ENCODE results near the gene PICALM.
"Not testable (repeated sequence)": the region's sequence is repeated elsewhere in the genome, so short reads cannot be mapped to it uniquely, and the experiment has no call there.

Gene PICALM

DNA sequence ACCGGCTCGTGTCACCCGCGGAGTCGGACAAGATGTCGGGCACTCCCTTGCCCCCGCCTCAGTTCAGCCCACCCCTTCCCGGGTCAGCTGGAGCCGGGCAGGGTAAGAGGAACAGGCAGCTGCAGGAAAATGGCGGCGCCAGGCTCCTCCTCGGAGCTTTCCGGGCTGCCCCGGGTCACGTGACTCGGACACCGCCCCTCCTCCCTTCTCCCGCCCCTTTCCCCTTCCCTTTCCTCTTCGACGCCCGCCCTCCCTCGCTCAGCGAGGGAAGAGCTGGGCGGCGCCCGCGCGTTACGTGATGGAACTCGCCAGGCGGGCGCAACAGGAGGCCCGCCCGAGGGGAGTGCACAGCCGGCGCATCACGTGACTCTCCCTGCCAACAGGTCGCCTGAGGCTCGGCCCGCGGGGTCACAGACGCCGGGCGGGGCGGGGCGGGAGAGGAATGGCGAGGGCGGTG lies at the start of gene PICALM:
PICALM (minus strand) TSS at position 134 of the 457 bp plus-strand sequence. CDS start 304 bp downstream, outside the sequence.
- DNase-seq = peak; percentile 99

DNA sequence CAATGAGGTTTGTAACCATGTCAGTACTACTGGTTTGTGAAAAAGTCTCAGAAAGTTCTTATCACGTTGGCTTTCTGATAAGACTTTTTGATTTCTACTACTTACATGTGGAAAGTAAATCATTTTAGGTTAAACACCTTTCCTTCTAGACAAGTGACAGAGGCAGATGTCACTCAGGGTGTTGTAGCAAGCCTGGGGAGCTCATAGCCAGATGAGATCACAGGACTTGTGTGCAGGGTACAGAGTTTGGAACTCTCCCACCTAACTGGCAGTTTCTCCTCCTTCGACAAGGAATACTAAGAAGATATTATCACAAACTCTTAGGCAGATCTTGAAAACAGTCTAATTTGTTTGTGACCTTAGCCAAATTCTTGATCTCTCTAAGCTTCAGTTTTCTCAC lies 49.4 kb upstream of the PICALM start:
- no peak for DNase-seq

GRCh38 chr11:86117712-86118063 lies 48.8 kb upstream of the PICALM start:
- DNase-seq = no peak

DNA sequence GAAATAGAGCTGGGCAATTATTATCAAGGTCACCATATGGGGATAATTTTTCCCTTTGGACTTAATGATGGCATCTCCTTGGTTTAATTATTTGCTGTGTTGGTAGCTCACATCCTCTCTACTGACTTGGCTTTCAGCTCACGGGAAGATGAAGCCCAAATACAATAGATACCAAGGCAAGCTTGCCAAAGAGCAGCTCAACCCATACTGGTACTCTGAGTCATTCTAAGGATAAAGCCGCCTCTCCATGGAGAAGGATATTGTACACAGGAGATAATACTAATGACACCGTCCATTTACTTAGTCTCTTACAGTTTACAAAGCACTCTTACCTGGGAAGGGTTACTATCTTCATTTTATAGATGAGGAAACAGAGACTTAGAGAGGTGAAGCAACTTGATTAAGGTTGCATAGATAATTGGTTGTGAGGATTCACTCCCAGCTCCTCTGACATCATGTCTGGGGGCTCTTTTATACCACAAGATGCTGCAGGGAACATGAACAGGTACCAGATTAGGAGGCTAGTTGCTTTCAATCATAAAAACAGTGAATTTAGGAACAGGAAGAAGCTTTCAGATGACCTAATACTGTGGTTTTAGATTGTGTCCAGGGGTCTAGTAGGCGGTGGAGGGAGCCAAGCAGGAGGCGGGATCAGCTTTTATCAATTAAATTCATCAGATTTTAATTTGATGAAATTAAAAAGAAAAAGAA lies 48.3 kb upstream of the PICALM start:
- DNase-seq = no peak

DNA sequence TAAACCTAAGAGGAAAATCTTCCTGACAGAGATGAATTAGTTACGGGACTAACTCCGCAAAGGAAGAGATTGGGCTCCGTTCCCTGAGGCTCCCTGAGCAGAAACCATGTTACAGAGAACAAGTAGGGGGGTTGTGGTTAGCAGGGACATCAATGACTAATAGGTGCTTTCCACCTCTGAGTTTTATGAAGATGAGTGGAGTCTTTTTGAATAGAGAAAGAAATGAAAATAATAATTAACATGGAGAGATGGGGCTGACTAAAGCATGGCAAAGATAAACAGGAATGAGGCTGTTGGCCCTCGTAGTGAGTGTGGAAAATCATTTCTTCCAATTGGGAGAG lies 47.5 kb upstream of the PICALM start:
- no peak for DNase-seq

GRCh38 chr11:86115542-86116385 lies 46.9 kb upstream of the PICALM start:
- DNase-seq = no peak

- no peak for DNase-seq
These were observed 40.2 kb upstream of the PICALM start for GRCh38 chr11:86108890-86109638.

DNA sequence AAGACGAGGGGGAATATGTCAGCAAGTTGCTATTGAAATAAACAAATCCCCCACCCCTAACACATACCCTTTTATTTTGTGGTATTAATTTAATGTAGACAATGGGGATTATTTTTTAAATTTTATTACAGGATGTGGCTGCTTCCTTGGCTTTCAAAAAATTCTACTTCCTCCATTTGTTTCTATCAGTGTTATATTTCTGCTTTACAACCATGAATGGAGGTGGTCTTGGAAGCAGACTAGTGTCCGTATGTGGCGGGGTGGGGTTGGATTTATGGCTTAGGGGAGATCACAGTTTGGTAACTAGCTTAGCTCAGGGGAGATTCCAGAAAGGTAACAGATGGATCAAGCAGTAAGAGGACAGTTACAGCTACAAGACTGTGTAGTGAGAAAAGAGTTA lies 39.3 kb upstream of the PICALM start:
- DNase-seq = no peak

- DNase-seq = no peak
These were observed 38.0 kb upstream of the PICALM start for GRCh38 chr11:86106916-86107315.

GRCh38 chr11:86106031-86106430 lies 37.1 kb upstream of the PICALM start:
- DNase-seq = not testable (repeated sequence)

- DNase-seq = not testable (repeated sequence)
These were observed 36.7 kb upstream of the PICALM start for GRCh38 chr11:86105601-86106000.

DNA sequence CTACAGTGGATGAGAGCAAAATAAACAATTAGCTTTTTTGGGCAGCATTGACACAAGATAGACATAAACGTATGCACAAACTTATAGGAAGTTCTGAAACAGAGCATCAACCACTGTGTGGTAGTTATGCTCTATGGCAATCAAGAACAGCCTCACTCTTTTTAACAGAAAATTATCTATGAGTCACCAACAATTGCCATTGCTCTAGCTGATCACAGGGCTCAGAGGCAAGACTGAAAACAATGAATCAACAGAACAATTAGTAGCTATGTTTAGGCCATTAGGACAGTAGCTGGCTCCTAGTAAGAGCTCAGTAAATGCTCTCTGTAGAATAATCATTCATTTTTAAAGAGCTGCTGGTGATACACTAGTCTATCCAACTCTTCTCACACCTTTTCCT lies 34.9 kb upstream of the PICALM start:
- DNase-seq = no peak

- DNase-seq = no peak
These were observed 33.1 kb upstream of the PICALM start for GRCh38 chr11:86101941-86102407.

DNA sequence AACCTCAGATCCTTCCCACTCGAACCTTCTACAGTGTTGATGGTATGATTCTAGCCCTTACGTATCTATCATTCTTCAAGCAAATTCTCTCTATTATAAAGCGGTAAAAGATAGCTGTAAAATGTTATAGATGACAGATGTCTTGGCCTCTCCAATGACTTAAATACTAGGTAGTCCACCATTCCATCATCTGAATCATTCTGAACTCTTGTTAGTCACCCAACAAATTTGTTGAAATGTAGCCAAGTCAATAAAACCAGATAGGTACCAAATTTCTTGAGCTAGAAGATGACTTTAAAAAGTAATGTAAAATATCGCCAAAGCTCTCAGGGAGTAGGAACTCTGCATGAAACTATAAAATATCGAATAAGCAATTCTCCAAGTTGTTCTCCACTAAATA lies 32.6 kb upstream of the PICALM start:
- no peak for DNase-seq

GRCh38 chr11:86099874-86100273 lies 31.0 kb upstream of the PICALM start:
- no peak for DNase-seq

- no peak for DNase-seq
These were observed 29.1 kb upstream of the PICALM start for GRCh38 chr11:86097980-86098379.

GRCh38 chr11:86091566-86091965 lies 22.7 kb upstream of the PICALM start:
- no peak for DNase-seq

GRCh38 chr11:86091086-86091485 lies 22.2 kb upstream of the PICALM start:
- DNase-seq = no peak

DNA sequence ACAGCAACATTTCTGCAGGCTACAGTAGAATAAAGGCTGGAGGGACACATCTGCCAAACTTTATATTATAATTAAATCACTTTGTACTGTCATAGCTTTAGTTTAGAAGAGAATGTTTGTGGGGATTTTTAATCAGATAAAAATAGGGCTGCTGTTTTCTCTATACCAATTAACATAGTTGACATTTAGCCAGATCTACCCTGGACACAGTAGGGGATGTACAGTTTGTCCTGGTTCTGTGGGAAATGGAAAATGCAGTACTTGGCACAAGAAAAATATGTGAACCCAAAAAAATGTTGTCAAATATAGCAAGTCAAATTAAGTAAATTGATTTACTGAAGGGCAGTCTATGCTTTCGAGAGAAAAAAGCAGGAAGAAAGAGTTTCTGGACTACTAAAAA lies 20.8 kb upstream of the PICALM start:
- no peak for DNase-seq

- not testable (repeated sequence) for DNase-seq
These were observed 18.8 kb upstream of the PICALM start for GRCh38 chr11:86087688-86088087.

DNA sequence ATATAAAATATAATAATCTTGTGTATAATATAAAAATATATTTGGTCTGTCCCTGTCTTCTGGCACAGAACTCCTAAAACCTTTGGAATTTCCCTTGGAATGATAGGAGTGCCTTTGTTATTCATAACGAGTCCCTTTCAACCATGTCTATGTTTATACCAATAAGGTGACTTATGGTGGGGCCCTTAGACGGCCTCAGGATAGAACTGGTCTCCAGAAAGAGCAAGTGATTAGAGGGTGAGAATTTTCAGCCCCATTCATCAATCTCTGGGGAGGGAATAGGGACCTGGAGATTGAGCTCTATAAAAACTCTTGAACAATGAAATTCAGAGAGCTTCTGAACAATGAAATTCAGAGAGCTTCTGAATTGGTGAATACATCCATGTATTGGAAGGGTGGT lies 18.4 kb upstream of the PICALM start:
- DNase-seq = no peak

- DNase-seq = no peak
These were observed 12.6 kb upstream of the PICALM start for GRCh38 chr11:86081455-86081854.

DNA sequence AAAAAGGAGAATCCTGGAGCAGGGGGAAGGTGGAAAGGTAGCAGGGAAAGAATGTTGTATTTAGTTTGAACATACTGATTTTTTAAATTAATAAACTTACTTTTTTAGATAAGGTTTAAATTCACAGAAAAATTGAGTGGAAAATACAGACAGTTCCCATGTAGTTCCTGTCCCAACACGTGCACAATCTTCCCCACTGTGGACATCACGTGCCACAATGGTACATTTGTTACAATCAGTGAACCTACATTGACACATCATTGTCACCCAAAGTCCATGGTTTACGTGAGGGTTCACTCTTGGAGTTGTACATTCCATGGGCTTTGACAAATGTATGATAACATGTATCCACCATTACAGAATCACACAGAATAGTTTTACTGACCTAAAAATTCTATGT lies 10.5 kb upstream of the PICALM start:
- DNase-seq = no peak

DNA sequence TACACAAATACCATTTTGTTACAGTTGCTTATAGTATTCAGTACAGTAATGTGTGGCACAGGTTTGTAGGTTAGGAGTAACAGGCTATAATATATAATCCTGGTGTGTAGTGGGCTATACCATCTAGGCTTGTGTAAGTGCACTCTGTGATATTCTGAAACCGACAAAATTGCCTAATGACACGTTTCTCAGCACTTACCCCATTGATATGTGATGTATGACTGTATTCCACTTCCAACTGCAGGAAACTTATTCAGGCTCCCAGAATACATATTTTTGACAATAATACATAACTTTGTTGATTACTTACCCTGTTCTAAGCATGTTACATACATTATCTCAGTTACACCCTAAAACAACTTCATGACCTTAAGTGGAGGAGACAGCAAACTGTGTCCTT lies 5.1 kb upstream of the PICALM start:
- DNase-seq = no peak

All from eye (tissue), 1 donor.